Activated effector memory CD4-positive, alpha-beta T cell treated with anti-CD3 and anti-CD28 coated beads, Interleukin-2, amount 50 U/mL, for 16 hours (primary cell): Measurements from ENCODE around the gene ADCY1.
"Not testable (repeated sequence)": the region's sequence is repeated elsewhere in the genome, so short reads cannot be mapped to it uniquely, and the experiment has no call there.

Experiments used
- DNase-seq: peaks from one replicate; pipeline ENCODE4 v3.0.0-alpha.2; 2020

Gene ADCY1

DNA sequence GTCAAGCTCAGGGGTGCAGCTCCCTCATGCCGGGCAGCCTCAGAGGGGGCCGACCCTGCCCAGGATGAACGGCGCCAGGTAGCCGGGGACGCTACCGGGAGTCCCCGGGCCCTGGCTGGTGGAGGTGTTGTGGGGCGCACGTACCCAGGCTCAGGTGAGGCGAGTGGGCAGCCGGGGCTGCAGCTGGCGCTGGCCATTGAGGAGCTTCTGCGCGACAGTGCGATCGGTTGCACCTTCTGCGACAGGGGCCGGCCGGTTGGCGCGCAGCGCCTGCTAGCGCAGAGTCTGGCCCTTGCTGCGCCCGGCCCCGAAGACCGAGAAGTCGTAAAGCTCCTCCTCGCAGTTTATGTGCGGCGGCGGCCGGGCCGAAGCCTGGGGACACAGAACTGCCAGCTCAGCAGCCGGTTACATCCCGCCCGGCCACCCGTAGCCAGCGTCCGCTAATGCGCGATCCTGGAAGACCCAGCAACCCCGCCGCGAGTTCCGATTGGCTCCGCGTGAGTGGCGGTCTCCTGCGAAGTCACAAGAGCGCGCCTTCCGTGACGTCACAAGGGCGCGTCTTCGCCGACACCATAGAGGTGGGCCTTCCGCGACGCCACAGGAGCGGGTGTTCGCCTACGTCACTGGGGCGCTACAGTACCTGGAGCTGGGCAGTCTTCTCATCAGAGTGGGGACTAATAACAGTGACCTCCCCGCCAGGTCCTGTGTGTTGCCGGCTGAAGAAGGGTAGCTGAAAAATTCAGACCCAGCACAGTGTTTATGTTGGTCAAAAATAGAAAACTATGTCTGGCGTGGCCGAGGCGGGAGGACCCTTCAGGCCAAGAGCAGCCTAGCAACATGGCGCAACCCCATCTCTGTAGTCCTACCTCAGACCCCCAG lies 194.6 kb downstream of the ADCY1 start:
- peak; percentile 99 for DNase-seq

- DNase-seq: not testable (repeated sequence)
Measured at GRCh38 chr7:45769626-45770025, 195.5 kb downstream of the ADCY1 start.
